Measurements from ENCODE around the gene RRP15.
A peak's percentile ranks its signal among the peaks of the same experiment; 100 is the strongest.

Gene RRP15

GRCh38 chr1:218344814-218345672 lies 60.0 kb downstream of the RRP15 start, which contains the start of gene TGFB2:
TGFB2 (plus strand) TSS chr1:218345336; CDS start chr1:218346702, 1,366 bp downstream.
- peak; percentile 90 for DNase-seq

GRCh38 chr1:218345673-218346390 lies 60.7 kb downstream of the RRP15 start:
- peak; percentile 95 for DNase-seq

GRCh38 chr1:218346391-218347204 lies 61.5 kb downstream of the RRP15 start:
- DNase-seq, result peak; percentile 76

- peak; percentile 75 for DNase-seq
Observed at GRCh38 chr1:218347336-218347722, 62.2 kb downstream of the RRP15 start.

GRCh38 chr1:218347723-218348627 lies 62.9 kb downstream of the RRP15 start:
- DNase-seq, result peak; percentile 65

- peak; percentile 57 for DNase-seq
Observed at GRCh38 chr1:218348628-218349071, 63.6 kb downstream of the RRP15 start.

GRCh38 chr1:218349348-218350034 lies 64.4 kb downstream of the RRP15 start:
- DNase-seq, result no peak

- no peak for DNase-seq
Observed at GRCh38 chr1:218350035-218350525, 65.0 kb downstream of the RRP15 start.

- no peak for DNase-seq
Observed at GRCh38 chr1:218350801-218351266, 65.7 kb downstream of the RRP15 start.

- no peak for DNase-seq
Observed at GRCh38 chr1:218351391-218352074, 66.4 kb downstream of the RRP15 start.

GRCh38 chr1:218352075-218352438 lies 67.0 kb downstream of the RRP15 start:
- DNase-seq, result no peak

GRCh38 chr1:218353656-218354055 lies 68.6 kb downstream of the RRP15 start:
- no peak for DNase-seq

GRCh38 chr1:218355278-218355677 lies 70.2 kb downstream of the RRP15 start:
- no peak for DNase-seq

GRCh38 chr1:218357211-218357892 lies 72.3 kb downstream of the RRP15 start:
- no peak for DNase-seq

GRCh38 chr1:218357893-218358232 lies 72.8 kb downstream of the RRP15 start:
- DNase-seq, result no peak

- DNase-seq, result no peak
Observed at GRCh38 chr1:218361298-218362065, 76.4 kb downstream of the RRP15 start.

GRCh38 chr1:218362418-218363076 lies 77.5 kb downstream of the RRP15 start:
- DNase-seq, result no peak

GRCh38 chr1:218363141-218363540 lies 78.0 kb downstream of the RRP15 start:
- no peak for DNase-seq

Data from retina (tissue), 1 donor.